HCT116 (cell line): ENCODE measurements around the gene ADAMTS14.
"Not testable (repeated sequence)": the region's sequence is repeated elsewhere in the genome, so short reads cannot be mapped to it uniquely, and the experiment has no call there.

Source experiments
- CEBPB ChIP-seq: IDR thresholded peaks from 2 replicates; pipeline ENCODE4 v1.6.1; 2012; ENCODE audit warnings: low read depth
- CTCF ChIP-seq, 3 experiments: fragments of 200-600 bp in 1 of 3; sonication (generic) in 1 of 3; IDR thresholded peaks in 2 of 3; conservative IDR thresholded peaks in 1 of 3; 2 replicates each; pipeline ENCODE4 v1.5.1; 2012 to 2017; ENCODE audit warnings: low read depth in 2 of 3, low read length in 2 of 3, antibody characterized with exemption in 1 of 3, borderline replicate concordance in 1 of 3, control low read depth in 1 of 3, mild to moderate bottlenecking in 1 of 3, mixed read lengths in 1 of 3, mixed run types in 1 of 3, moderate library complexity in 1 of 3; ENCODE audit not compliant: insufficient read depth in 1 of 3
- EZH2 ChIP-seq: fragments of 200-600 bp; sonication (generic); IDR thresholded peaks from 2 replicates; pipeline ENCODE4 v1.6.1; 2017; ENCODE audit warnings: antibody characterized with exemption, mixed run types
- EZH2phosphoT487 ChIP-seq: fragments of 200-600 bp; IDR thresholded peaks from 2 replicates; pipeline ENCODE4 v1.6.1; 2018; ENCODE audit warnings: antibody characterized with exemption, borderline replicate concordance
- JUND ChIP-seq: IDR thresholded peaks from 2 replicates; pipeline ENCODE4 v1.6.1; 2012
- POLR2A ChIP-seq: IDR thresholded peaks from 2 replicates; pipeline ENCODE4 v1.7.0; 2011; ENCODE audit warnings: borderline replicate concordance; ENCODE audit not compliant: insufficient read depth, insufficient read length; ENCODE audit errors: extremely low read depth
- POLR2AphosphoS5 ChIP-seq: IDR thresholded peaks from 2 replicates; pipeline ENCODE4 v1.6.1; 2011; ENCODE audit warnings: mild to moderate bottlenecking, low read depth, low read length, moderate library complexity
- RAD21 ChIP-seq: IDR thresholded peaks from 2 replicates; pipeline ENCODE4 v1.6.1; 2012; ENCODE audit warnings: low read depth, mild to moderate bottlenecking
- REST ChIP-seq: IDR thresholded peaks from 2 replicates; pipeline ENCODE4 v1.6.1; 2012; ENCODE audit warnings: low read depth
- SIN3A ChIP-seq: IDR thresholded peaks from 2 replicates; pipeline ENCODE4 v1.6.1; 2012; ENCODE audit warnings: low read depth
- SP1 ChIP-seq: IDR thresholded peaks from 2 replicates; pipeline ENCODE4 v1.6.1; 2012; ENCODE audit warnings: low read depth
- SRF ChIP-seq: IDR thresholded peaks from 2 replicates; pipeline ENCODE4 v1.6.1; 2012; ENCODE audit warnings: low read depth
- YY1 ChIP-seq: IDR thresholded peaks from 2 replicates; pipeline ENCODE4 v1.6.1; 2011; ENCODE audit warnings: low read length, low read depth, moderate library complexity, mild to moderate bottlenecking; ENCODE audit not compliant: insufficient replicate concordance; ENCODE audit errors: extremely low read depth
- TF ChIP-seq, protein P1 (sequence below): IDR thresholded peaks from 2 replicates; pipeline ENCODE4 v1.6.1; 2012

DNA sequence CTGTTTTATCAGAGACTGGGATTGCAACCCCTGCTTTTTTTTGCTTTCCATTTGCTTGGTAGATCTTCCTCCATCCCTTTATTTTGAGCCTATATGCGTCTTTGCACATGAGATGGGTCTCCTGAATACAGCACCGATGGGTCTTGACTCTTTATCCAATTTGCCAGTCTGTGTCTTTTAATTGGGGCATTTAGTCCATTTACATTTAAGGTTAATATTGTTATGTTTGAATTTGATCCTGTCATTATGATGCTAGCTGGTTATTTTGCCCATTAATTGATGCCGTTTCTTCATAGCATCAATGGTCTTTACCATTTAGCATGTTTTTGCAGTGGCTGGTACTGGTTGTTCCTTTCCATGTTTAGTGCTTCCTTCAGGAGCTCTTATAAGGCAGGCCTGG, 29.0 kb upstream of the ADAMTS14 start:
- not testable (repeated sequence) for TF ChIP-seq CTCF (IDR thresholded peaks at IDR 0.05 in 2 of 3, conservative IDR thresholded peaks at IDR 0.05 in 1 of 3; ENCODE audit: borderline replicate concordance in 1 of 3, insufficient read depth in 1 of 3, low read depth in 2 of 3, low read length in 2 of 3); JUND; YY1; POLR2A; REST; EZH2phosphoT487; POLR2AphosphoS5; RAD21; SP1; EZH2; SIN3A; CEBPB; SRF
- TF ChIP-seq, protein P1, sequence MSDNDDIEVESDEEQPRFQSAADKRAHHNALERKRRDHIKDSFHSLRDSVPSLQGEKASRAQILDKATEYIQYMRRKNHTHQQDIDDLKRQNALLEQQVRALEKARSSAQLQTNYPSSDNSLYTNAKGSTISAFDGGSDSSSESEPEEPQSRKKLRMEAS, result not testable (repeated sequence)
